HepG2 (cell line): Measurements from ENCODE around the gene DUSP9. TPM values are rescaled to one million over a fixed set of nuclear protein-coding genes. Genes with fewer than 3 reads are reported as not detected.
A peak's percentile ranks its signal among the peaks of the same experiment; 100 is the strongest.

Source experiments
- ATAC-seq: fragments of 200-7000 bp; cut with Tn5 transposase; 3 replicates; pipeline ENCODE4 v1.9.1; 2020; ENCODE audit warnings: mild to moderate bottlenecking, moderate library complexity
- BruUV-seq: library from RNA; stranded (reverse); fragments of 400-500 nt; replicated peaks from 2 replicates; lab custom pipeline; 2021; lab: Mats Ljungman, UMichigan
- CTCF ChIA-PET: fragments of 300-600 bp; formaldehyde crosslinking; extraction: SDS; loops from one replicate; lab custom pipeline; 2021; ENCODE audit warnings: low total read pairs, inconsistent platforms, low intra/inter-chr PET ratio; lab: Yijun Ruan, JAX
- POLR2A ChIA-PET: fragments of 350-600 bp; sonication (Branson Sonifier 250); formaldehyde crosslinking; loops from one replicate; lab custom pipeline; 2020; ENCODE audit warnings: antibody characterized with exemption, inconsistent platforms; lab: Yijun Ruan, JAX
- DNase-seq: peaks from one replicate; pipeline ENCODE4 v3.0.0-alpha.2; 2015; ENCODE audit warnings: low spot score
- FAIRE-seq: peaks from 3 replicates; lab custom pipeline; 2011; peaks lifted over from hg19 to GRCh38; lab: Jason Lieb, UNC
- H2AFZ ChIP-seq: one replicate; pipeline ENCODE4 v1.6.1; 2011; ENCODE audit warnings: low read length, inconsistent platforms
- H3K27ac ChIP-seq: fragments of 300-600 bp; 3 replicates; pipeline ENCODE4 v1.8.0; 2011; ENCODE audit warnings: mixed run types, mild to moderate bottlenecking, mixed read lengths, low read length, inconsistent platforms; ENCODE audit not compliant: insufficient read depth; ENCODE audit errors: extremely low read length
- H3K27me3 ChIP-seq, 2 experiments: fragments of 200-600 bp in 1 of 2; 2 replicates in 1 of 2; 3 replicates in 1 of 2; pipeline versions ENCODE4 v1.6.0 to v1.8.0; 2011; ENCODE audit warnings: low read length in 2 of 2, mild to moderate bottlenecking in 2 of 2, moderate library complexity in 2 of 2, inconsistent platforms in 1 of 2; ENCODE audit not compliant: insufficient read depth in 2 of 2, control insufficient read depth in 1 of 2
- H3K36me3 ChIP-seq, 2 experiments: fragments of 200-600 bp in 1 of 2; replicated peaks in 1 of 2; 2 replicates in 1 of 2; 3 replicates in 1 of 2; pipeline versions ENCODE4 v1.5.1 to v1.8.0; 2011; ENCODE audit warnings: low read length in 2 of 2, inconsistent platforms in 1 of 2; ENCODE audit not compliant: insufficient read depth in 2 of 2, control insufficient read depth in 1 of 2
- H3K4me1 ChIP-seq: 2 replicates; pipeline ENCODE4 v1.5.1; 2012; ENCODE audit warnings: low read length, inconsistent platforms; ENCODE audit not compliant: insufficient read depth
- H3K4me2 ChIP-seq: 2 replicates; pipeline ENCODE4 v1.6.0; 2011; ENCODE audit warnings: low read depth, low read length, inconsistent platforms
- H3K4me3 ChIP-seq, 3 experiments: fragments of 200-600 bp in 1 of 3; sonication (generic), shearing (Covaris generic) in 1 of 3; replicated peaks in 1 of 3; 2 replicates each; pipeline ENCODE4 v1.5.1; 2011 to 2016; ENCODE audit warnings: low read length in 3 of 3, inconsistent platforms in 2 of 3, low read depth in 2 of 3, mild to moderate bottlenecking in 2 of 3, control low read depth in 1 of 3, mixed read lengths in 1 of 3; ENCODE audit not compliant: insufficient read depth in 1 of 3
- H3K79me2 ChIP-seq: one replicate; pipeline ENCODE4 v1.6.1; 2011; ENCODE audit warnings: low read length, inconsistent platforms; ENCODE audit not compliant: insufficient read depth
- H3K9ac ChIP-seq: 2 replicates; pipeline ENCODE4 v1.6.0; 2011; ENCODE audit warnings: mild to moderate bottlenecking, low read depth, low read length, inconsistent platforms; ENCODE audit not compliant: insufficient read depth
- H3K9me3 ChIP-seq: 2 replicates; pipeline ENCODE4 v1.5.1; 2012; ENCODE audit warnings: mild to moderate bottlenecking, low read length
- H4K20me1 ChIP-seq: 2 replicates; pipeline ENCODE4 v1.6.0; 2011; ENCODE audit warnings: inconsistent platforms, mild to moderate bottlenecking, low read length, moderate library complexity; ENCODE audit not compliant: insufficient read depth
- GABPA ChIP-seq, 2 experiments: IDR thresholded peaks; 2 replicates each; pipeline ENCODE4 v1.6.1; 2011 to 2016; ENCODE audit warnings: low read depth in 2 of 2, low read length in 1 of 2, missing biosample characterization in 1 of 2, missing genetic modification characterization in 1 of 2
- GFI1 ChIP-seq: sonication (generic); formaldehyde crosslinking; IDR thresholded peaks from 2 replicates; pipeline ENCODE4 v1.5.0; 2020; ENCODE audit warnings: missing genetic modification reagents, mild to moderate bottlenecking, borderline replicate concordance
- GPN1 ChIP-seq: sonication (generic); formaldehyde crosslinking; IDR thresholded peaks from 2 replicates; pipeline ENCODE4 v1.5.1; 2020; ENCODE audit warnings: missing genetic modification reagents, borderline replicate concordance
- HNF4G ChIP-seq, 2 experiments: sonication (generic) in 1 of 2; formaldehyde crosslinking in 1 of 2; IDR thresholded peaks; 2 replicates each; pipeline versions ENCODE4 v1.4.0 to v1.6.1; 2011 to 2020; ENCODE audit warnings: borderline replicate concordance in 2 of 2, low read depth in 2 of 2, mild to moderate bottlenecking in 2 of 2, low read length in 1 of 2, missing genetic modification reagents in 1 of 2, moderate library complexity in 1 of 2
- KDM2A ChIP-seq: sonication (generic); formaldehyde crosslinking; IDR thresholded peaks from 2 replicates; pipeline ENCODE4 v1.4.0; 2020; ENCODE audit warnings: low read depth, missing genetic modification reagents, borderline replicate concordance
- RBAK ChIP-seq: sonication (generic); formaldehyde crosslinking; IDR thresholded peaks from 2 replicates; pipeline ENCODE4 v1.5.1; 2020; ENCODE audit warnings: mild to moderate bottlenecking, missing genetic modification reagents
- RFXAP ChIP-seq: sonication (generic); formaldehyde crosslinking; IDR thresholded peaks from 2 replicates; pipeline ENCODE4 v1.4.0; 2020; ENCODE audit warnings: missing genetic modification reagents, borderline replicate concordance
- SAP130 ChIP-seq: IDR thresholded peaks from 2 replicates; pipeline ENCODE4 v1.6.1; 2016; ENCODE audit warnings: low read depth
- ZFP1 ChIP-seq: IDR thresholded peaks from 2 replicates; pipeline ENCODE4 v1.6.1; 2016
- ZFP62 ChIP-seq: sonication (generic); formaldehyde crosslinking; IDR thresholded peaks from 2 replicates; pipeline ENCODE4 v1.4.0; 2020; ENCODE audit warnings: missing genetic modification reagents
- WGBS: methylation state at CpG from one replicate; pipeline ENCODE4 v1.1.6; 2017; ENCODE audit warnings: low lambda C conversion rate; 5-methylcytosine and 5-hydroxymethylcytosine counted together
- in situ Hi-C: cut with HindIII; loops from 2 replicates; pipeline ENCODE4 v1.10.0; 2017; ENCODE audit warnings: low pct_unique_long_range_greater_than_20kb; ENCODE audit not compliant: extremely low pct_ligation_motif_present
- intact Hi-C: fragments of 100-400 bp; cut with micrococcal nuclease; formaldehyde crosslinking; loops from one replicate; pipeline ENCODE4 v1.10.0; 2022; ENCODE audit not compliant: unreplicated experiment
- polyA plus RNA-seq, 8 experiments: library from polyadenylated mRNA; depleted of rRNA in 3 of 8; stranded (reverse) in 7 of 8; unstranded in 1 of 8; fragments of >200 nt; fragmentation: Illumina TruSeq in 4 of 8; extraction: Trizol in 4 of 8; gene quantifications; 2 replicates each; pipeline versions ENCODE4 v1.2.1 to v1.2.3, GENCODE V29; 2011 to 2016; ENCODE audit warnings: low read depth in 4 of 8, missing spikeins in 1 of 8, mixed read lengths in 1 of 8; ENCODE audit not compliant: insufficient read depth in 1 of 8
- total RNA-seq, 5 experiments: library from RNA; depleted of rRNA; stranded (reverse); fragments of >200 nt; fragmentation: Illumina TruSeq; extraction: Trizol; gene quantifications; 2 replicates each; pipeline ENCODE4 v1.2.3, GENCODE V29; 2016; ENCODE audit warnings: low read depth in 1 of 5
- TF ChIP-seq, protein P1 (sequence below): sonication (generic); formaldehyde crosslinking; IDR thresholded peaks from 2 replicates; pipeline ENCODE4 v1.8.0; 2023; ENCODE audit warnings: mild to moderate bottlenecking, missing genetic modification reagents
- TF ChIP-seq, protein P2 (sequence below): IDR thresholded peaks from 2 replicates; pipeline ENCODE4 v1.6.1; 2016; ENCODE audit warnings: mild to moderate bottlenecking, missing biosample characterization, missing genetic modification reagents
- TF ChIP-seq, protein P3 (sequence below): sonication (generic); formaldehyde crosslinking; conservative IDR thresholded peaks from 2 replicates; pipeline ENCODE4 v1.8.0; 2022; ENCODE audit warnings: low read depth, missing genetic modification reagents

Gene DUSP9
- total and polyA plus RNA-seq, 2 of the 13 experiments (the other 11 are each of a cell fraction or from before 2014, with no cell fraction given) = 235 to 435 TPM

DNA sequence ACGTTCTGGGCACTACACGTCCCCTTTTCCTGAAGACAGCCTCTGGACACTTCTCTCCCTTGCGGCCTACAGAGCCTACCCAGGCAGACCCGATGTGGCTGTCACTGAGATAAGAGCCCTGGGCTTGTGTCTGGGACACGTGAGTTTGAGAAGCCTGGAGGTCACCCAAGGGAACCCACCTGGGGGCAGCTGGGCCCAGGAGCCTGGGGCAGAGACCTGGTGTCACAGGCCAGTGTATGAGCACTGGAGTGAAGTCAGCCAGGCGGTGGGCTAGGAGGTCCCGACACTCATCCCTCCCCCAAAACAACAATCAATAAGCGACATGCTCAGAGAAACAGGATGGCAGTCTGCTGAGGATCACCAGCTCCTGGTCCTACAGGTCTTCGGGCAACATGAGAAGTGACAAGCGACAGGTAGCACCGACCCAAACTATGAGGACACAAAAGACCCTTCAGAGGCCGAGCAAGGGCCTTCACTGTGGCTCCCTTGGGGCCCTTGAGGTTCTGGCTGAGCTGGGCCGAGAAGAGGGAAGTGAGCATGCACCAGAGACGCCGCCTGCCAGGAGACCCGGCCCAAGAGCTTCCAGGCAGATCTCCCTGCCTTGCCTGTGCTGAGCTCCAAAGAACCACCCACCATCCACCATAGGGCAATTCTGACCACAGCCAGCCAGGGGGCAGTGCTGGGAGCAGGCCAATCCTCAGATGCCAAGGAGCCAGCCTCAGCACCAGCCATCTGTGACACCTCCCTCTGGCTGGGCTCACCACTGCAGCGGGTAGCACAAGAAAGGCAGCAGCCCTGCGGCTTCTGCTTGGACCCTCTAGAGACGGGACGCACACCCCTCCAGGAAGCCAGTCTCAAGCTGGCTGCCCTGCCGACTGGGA is 11.0 kb upstream of the DUSP9 start (continued):
- TF ChIP-seq KDM2A (0 out of 2 replicates have a peak, but pooled peaks have one; percentile 36), GABPA (IDR thresholded peaks at IDR 0.05; ENCODE audit: low read depth, low read length) (no peak), GABPA (CRISPR knock-in tag; IDR thresholded peaks at IDR 0.05; ENCODE audit: low read depth) (no peak)
- TF ChIP-seq, protein P1, sequence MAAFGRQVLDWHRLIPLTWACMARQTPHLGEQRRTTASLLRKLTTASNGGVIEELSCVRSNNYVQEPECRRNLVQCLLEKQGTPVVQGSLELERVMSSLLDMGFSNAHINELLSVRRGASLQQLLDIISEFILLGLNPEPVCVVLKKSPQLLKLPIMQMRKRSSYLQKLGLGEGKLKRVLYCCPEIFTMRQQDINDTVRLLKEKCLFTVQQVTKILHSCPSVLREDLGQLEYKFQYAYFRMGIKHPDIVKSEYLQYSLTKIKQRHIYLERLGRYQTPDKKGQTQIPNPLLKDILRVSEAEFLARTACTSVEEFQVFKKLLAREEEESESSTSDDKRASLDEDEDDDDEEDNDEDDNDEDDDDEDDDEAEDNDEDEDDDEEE (CRISPR knock-in tag) = no peak
- TF ChIP-seq, all 625 proteins: peak for 22

DNA sequence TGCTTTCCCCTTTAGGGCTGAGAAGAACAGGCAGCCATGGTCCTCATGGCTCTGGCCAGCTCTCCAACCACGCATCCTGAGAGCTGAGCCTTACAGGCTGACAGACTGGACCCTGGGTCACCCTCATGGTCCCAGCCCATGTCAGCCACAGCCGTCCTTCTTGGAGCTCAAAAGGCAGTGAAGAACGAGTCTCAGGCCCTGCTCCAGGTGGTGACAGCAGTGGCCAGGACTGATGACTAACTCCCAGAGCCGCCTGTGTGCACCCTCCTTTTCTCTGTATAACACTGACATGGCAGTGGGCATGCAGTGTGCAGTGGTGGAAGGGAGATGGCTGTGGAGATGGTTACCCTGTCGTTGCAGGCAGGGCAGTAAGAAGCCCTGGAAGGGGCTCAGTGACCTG is 10.3 kb upstream of the DUSP9 start:
- intact Hi-C loops = loop anchor here (2.0 kb wide), 1 partner anchor 14 kb away; no protein-coding TSS in a partner anchor
- Histone ChIP-seq H3K4me3 (no peak overlapping the region; a peak in 1 of 6 replicates), H3K9me3 (no peaks in the 10 kb centered on the region), H3K27ac (no peak overlapping the region), H3K4me1 (peaks cover 75% of the 10 kb centered on the region), H3K9ac (no peak overlapping the region), H3K79me2 (no peaks in the 10 kb centered on the region), H3K36me3 (no peaks in the 10 kb centered on the region), H3K27me3 (no peaks in the 10 kb centered on the region), H2AFZ (no peak overlapping the region), H4K20me1 (no peaks in the 10 kb centered on the region), H3K4me2 (no peak overlapping the region; the same call in 1 of the 2 replicates)
- POLR2A ChIA-PET = interaction anchor here (1.6 to 4.2 kb wide), 4 partner anchors 11 to 37 kb away, joined by 4 to 156 read pairs (median 42); partner anchors contain the start of gene DUSP9
- TF ChIP-seq ZFP1 (CRISPR knock-in tag) (no peak), RFXAP (CRISPR knock-in tag) (no peak), RBAK (CRISPR knock-in tag) (no peak), SAP130 (CRISPR knock-in tag) (no peak), GFI1 (CRISPR knock-in tag) (no peak), ZFP62 (CRISPR knock-in tag) (no peak), GPN1 (CRISPR knock-in tag) (no peak), HNF4G (IDR thresholded peaks at IDR 0.05; ENCODE audit: borderline replicate concordance, low read depth, low read length) (no peak), HNF4G (CRISPR knock-in tag; IDR thresholded peaks at IDR 0.05; ENCODE audit: borderline replicate concordance, low read depth) (no peak)
- TF ChIP-seq, protein P2, sequence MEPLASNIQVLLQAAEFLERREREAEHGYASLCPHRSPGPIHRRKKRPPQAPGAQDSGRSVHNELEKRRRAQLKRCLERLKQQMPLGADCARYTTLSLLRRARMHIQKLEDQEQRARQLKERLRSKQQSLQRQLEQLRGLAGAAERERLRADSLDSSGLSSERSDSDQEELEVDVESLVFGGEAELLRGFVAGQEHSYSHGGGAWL (CRISPR knock-in tag) = no peak
- TF ChIP-seq, protein P3, sequence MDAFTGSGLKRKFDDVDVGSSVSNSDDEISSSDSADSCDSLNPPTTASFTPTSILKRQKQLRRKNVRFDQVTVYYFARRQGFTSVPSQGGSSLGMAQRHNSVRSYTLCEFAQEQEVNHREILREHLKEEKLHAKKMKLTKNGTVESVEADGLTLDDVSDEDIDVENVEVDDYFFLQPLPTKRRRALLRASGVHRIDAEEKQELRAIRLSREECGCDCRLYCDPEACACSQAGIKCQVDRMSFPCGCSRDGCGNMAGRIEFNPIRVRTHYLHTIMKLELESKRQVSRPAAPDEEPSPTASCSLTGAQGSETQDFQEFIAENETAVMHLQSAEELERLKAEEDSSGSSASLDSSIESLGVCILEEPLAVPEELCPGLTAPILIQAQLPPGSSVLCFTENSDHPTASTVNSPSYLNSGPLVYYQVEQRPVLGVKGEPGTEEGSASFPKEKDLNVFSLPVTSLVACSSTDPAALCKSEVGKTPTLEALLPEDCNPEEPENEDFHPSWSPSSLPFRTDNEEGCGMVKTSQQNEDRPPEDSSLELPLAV (CRISPR knock-in tag) = no peak
- ATAC-seq = peak; percentile 2; the same call in 1 of the 3 replicates
- 60% methylated on average over 1 of the region's 5 CpGs for WGBS
- DNase-seq = no peak
- FAIRE-seq = no peak
- in situ Hi-C loops = no loop called here
- CTCF ChIA-PET = interaction anchor here (1.1 to 3.1 kb wide), 3 partner anchors 12 to 27 kb away, joined by 4 to 21 read pairs (median 5); no protein-coding TSS in a partner anchor
- BruUV-seq = no TSS peak
